Activated naive CD4-positive, alpha-beta T cell treated with anti-CD3 and anti-CD28 coated beads, Interleukin-2, amount 50 U/mL, for 72 hours (primary cell): Measurements from ENCODE around the gene DNAJB6. TPM values are rescaled to one million over a fixed set of nuclear protein-coding genes. Genes with fewer than 3 reads are reported as not detected.
A peak's percentile ranks its signal among the peaks of the same experiment; 100 is the strongest.
"Not testable (repeated sequence)": the region's sequence is repeated elsewhere in the genome, so short reads cannot be mapped to it uniquely, and the experiment has no call there.

Source experiments
- ATAC-seq, 2 donors: fragments of 150-1000 bp; cut with Tn5 transposase; 2 replicates each; pipeline ENCODE4 v1.10.0; 2021; ENCODE audit warnings: mild to moderate bottlenecking in 2 of 2, moderate library complexity in 2 of 2
- DNase-seq, 2 donors: peaks; one replicate each; pipeline ENCODE4 v3.0.0; 2021 to 2022; ENCODE audit warnings: low spot score in 2 of 2
- H3K27ac Mint-ChIP-seq, 2 donors: one replicate each; pipeline ENCODE4 v1.8.0; 2022; ENCODE audit warnings: mild to moderate bottlenecking in 2 of 2, mixed read lengths in 2 of 2
- H3K36me3 Mint-ChIP-seq, 2 donors: one replicate each; pipeline ENCODE4 v1.8.0; 2022; ENCODE audit warnings: mixed read lengths in 2 of 2
- H3K9me3 Mint-ChIP-seq, 2 donors: one replicate each; pipeline ENCODE4 v1.8.0; 2022; ENCODE audit warnings: mixed read lengths in 2 of 2
- total RNA-seq, 2 donors: library from RNA; stranded (reverse); gene quantifications; one replicate each; pipeline ENCODE4 v1.2.3, GENCODE V29; 2022

The DNAJB6 gene
- total RNA-seq, 2 donors from 2014 or later: 71.7 to 74.9 TPM

DNA sequence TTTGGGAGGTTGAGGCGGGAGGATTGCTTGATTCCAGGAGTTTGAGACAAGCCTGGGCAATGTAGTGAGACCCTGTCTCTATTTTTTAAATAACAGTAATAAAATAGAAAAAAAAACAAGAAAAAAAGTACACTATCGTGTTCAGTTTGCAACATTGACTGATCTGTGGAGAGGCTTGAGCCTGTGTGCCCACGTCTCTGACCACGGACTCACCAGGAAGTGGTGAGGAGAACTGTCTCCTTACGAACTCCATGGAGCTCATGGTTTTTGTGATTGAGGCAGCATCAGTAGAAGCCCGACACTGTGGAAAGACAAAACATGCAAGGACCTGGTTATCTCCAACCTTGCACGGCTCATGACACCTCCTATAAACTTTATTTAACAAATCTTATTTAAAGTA, 23.9 kb upstream of the DNAJB6 start:
- H3K9me3 Mint-ChIP-seq: no peaks in the 10 kb centered on the region
- no peak for DNase-seq
- no peak for ATAC-seq
- no peaks in the 10 kb centered on the region for H3K36me3 Mint-ChIP-seq
- no peak overlapping the region for H3K27ac Mint-ChIP-seq

DNA sequence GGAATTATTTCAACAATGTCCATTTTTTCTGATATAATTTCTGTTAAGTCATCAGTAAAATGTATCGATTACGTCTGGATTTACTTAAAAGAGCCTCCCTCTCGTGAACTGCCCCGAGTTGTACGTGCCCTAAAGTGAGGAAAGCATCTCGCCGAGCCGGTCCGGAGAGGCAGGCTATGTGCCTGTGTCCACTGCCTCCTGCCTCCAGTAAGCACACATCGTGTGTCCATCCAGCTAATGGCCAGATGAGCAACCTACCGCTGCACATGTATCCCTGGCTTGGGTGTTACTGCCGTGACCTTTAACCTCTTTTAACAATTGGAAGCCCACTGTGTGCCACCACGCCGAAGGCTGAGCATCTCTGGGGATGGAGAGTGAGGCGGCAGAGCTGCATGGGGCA, 23.2 kb upstream of the DNAJB6 start:
- Mint-ChIP-seq H3K36me3 (no peaks in the 10 kb centered on the region), H3K27ac (no peak overlapping the region), H3K9me3 (no peaks in the 10 kb centered on the region)
- ATAC-seq (no peak), DNase-seq (no peak)

DNA sequence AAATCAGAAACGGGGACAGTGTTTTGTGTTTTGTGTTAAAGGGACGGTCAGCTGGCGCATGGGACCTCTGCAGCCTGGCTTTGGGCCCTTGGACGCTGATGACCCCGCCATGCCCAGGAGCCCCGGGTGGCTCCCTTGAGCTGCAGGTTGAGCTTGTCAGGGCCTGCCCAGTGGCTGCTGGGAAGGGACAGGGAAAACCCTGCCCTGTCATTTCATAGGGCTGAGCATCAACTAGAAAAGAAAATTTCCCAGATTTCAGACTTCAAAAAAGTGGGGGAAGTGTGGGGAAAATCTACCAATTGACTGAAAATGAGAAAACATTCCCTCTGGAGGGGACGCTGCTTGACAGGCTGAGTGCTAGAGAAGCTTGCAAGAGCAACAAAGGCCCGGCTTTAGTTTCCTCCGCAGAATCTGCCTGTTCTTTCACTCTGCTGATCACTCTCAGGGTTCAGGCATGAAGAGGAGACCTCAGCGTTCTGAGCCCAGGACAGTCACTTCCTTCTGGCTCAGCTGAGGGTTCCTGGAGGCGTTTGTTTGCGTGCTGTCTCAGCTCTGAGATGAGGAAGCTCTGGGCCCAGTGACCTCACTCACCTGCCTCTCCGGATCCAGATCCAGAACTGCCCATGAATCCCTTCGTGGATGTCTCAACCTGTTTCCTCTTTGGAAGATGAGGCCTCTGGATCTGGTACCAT, 18.6 kb upstream of the DNAJB6 start:
- Mint-ChIP-seq H3K9me3 (no peaks in the 10 kb centered on the region), H3K27ac (peak overlapping the region; percentile 54 to 90), H3K36me3 (no peaks in the 10 kb centered on the region)
- ATAC-seq (peak; percentile 92 to 97), DNase-seq (peak in 1 of 2 donors; percentile 14)

DNA sequence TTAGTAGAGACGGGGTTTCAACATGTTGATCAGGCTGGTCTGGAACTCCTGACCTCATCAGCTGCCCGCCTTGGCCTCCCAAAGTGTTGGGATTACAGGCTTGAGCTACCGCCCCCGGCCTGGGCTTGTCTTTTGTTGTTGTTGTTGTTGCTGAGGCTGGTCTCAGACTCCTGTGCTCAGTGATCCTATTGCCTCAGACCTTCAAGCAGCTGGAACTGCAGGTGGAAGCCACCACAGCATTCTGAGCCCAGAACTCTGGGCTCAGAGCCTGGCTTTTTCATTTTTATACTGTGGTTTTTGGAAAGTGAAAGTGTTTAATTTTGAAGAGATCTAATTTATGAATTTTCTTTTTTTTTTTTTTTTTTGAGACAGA, 16.2 kb upstream of the DNAJB6 start:
- Mint-ChIP-seq H3K36me3 (no peaks in the 10 kb centered on the region), H3K27ac (peak overlapping the region in 1 of 2 donors; percentile 29), H3K9me3 (no peaks in the 10 kb centered on the region)
- ATAC-seq (no peak), DNase-seq (no peak)

DNA sequence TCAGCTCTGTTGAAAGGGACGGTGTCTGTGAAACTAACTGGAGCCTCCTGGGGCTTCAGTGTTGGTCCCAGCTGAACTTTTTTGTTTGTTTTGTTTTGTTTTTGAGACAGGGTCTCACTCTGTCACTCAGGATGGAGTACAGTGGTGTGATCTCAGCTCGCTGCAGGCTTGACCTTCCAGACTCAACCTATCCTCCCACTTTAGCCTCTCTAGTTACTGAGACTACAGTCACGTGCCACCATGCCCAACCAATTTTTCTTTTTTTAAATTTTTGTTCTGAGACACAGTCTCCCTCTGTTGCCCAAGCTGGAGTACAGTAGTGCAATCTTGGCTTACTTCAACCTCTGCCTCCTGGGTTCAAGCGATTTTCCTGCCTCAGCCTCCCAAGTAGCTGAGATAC, 13.4 kb upstream of the DNAJB6 start:
- no peak for DNase-seq
- Mint-ChIP-seq H3K36me3 (no peaks in the 10 kb centered on the region), H3K9me3 (no peaks in the 10 kb centered on the region), H3K27ac (no peak overlapping the region)
- ATAC-seq: no peak

DNA sequence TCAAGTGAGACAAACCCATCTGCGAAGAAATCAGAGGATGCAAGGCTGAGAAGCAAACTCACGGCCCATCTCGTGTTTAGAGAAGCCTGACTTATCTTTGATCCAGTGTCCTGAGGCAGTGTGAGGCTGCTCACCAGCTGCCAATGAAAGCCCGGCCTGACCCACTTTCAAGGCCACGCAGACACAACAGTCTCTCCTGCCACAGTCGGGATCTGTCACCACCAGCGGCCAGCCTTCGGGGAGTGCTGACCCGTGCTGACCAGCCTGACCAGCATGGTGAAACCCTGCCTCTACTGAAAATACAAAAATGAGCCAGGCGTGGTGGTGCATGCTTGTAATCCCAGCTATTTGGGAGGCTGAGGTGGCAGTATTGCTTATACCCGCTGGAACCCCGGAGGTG, 7.4 kb upstream of the DNAJB6 start:
- ATAC-seq (no peak), DNase-seq (no peak)
- no peak overlapping the region for H3K27ac Mint-ChIP-seq
- no peaks in the 10 kb centered on the region for H3K36me3 Mint-ChIP-seq
- no peaks in the 10 kb centered on the region for H3K9me3 Mint-ChIP-seq

DNA sequence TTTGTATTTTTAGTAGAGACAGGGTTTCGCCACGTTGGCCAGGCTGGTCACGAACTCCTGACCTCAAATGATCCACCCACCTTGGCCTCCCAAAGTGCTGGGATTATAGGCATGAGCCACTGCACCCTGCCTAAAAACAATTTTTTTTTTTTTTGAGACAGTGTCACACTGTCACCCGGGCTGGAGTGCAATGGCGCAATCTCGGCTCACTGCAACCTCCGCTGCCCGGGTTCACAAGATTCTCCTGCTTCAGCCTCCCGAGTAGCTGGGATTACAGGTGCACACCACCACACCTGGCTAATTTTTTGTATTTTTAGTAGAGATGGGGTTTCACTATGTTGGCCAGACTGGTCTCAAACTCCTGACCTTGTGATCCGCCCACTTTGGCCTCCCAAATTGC, 6.2 kb upstream of the DNAJB6 start:
- DNase-seq, H3K36me3 Mint-ChIP-seq, ATAC-seq, H3K27ac Mint-ChIP-seq, H3K9me3 Mint-ChIP-seq: not testable (repeated sequence)

DNA sequence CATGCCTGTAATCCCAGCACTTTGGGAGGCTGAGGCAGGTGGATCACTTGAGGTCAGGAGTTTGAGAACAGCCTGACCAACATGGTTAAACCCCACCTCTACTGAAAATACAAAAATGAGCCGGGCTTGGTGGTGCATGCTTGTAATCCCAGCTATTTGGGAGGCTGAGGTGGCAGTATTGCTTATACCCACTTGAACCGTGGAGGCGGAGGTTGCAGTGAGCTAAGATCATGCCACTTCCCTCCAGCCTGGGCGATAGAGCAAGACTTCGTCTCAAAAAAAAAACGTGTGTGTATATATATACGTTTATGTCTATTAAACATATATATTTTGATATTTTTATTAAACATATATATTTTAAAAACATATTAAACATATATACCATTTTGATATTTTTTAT, 5.8 kb upstream of the DNAJB6 start:
- not testable (repeated sequence) for DNase-seq, H3K27ac Mint-ChIP-seq, ATAC-seq, H3K36me3 Mint-ChIP-seq, H3K9me3 Mint-ChIP-seq

DNA sequence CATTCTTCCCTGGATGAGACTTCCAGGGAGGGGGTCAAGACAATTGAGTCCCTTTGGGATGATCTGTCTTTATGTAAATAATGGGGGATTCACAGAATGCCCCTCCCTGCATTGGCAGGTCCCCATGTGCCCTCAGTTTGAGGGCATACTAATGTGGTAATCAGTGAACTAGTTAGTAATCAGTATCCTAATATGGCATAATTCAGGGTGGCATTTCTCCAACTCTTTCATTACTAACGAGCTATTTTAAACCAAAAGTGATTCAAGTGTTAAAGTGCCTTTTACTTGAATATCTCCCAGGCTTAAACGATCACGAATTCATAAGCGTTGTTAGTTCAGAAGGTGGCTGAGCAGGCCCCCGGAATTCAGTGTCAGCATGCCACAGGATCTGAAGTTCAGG, 1.6 kb upstream of the DNAJB6 start:
- Mint-ChIP-seq H3K36me3 (peaks cover 13 to 19% of the 10 kb centered on the region in 2 donors), H3K9me3 (no peaks in the 10 kb centered on the region), H3K27ac (peak overlapping the region in 1 of 2 donors; percentile 98)
- DNase-seq (no peak), ATAC-seq (no peak)

DNA sequence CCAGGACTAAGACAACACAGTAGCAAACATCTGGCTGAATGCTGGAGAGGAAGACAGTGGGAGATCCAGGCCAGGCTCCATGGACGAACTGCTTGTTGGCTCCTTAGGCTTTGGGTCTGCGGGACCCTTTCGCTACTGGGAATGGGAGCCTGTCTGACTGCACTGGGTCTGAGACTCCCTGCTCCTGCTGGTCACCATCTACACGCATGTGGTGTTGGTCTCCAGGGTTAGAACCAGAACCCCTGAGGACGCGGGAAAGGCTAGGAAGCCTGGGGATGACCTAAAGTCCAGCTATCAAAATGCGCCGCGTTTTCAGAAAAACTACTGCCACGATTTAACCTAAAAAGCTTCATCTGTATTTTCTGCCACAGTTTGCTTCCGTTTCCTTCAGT, 817 bp upstream of the DNAJB6 start:
- no peak for ATAC-seq

DNA sequence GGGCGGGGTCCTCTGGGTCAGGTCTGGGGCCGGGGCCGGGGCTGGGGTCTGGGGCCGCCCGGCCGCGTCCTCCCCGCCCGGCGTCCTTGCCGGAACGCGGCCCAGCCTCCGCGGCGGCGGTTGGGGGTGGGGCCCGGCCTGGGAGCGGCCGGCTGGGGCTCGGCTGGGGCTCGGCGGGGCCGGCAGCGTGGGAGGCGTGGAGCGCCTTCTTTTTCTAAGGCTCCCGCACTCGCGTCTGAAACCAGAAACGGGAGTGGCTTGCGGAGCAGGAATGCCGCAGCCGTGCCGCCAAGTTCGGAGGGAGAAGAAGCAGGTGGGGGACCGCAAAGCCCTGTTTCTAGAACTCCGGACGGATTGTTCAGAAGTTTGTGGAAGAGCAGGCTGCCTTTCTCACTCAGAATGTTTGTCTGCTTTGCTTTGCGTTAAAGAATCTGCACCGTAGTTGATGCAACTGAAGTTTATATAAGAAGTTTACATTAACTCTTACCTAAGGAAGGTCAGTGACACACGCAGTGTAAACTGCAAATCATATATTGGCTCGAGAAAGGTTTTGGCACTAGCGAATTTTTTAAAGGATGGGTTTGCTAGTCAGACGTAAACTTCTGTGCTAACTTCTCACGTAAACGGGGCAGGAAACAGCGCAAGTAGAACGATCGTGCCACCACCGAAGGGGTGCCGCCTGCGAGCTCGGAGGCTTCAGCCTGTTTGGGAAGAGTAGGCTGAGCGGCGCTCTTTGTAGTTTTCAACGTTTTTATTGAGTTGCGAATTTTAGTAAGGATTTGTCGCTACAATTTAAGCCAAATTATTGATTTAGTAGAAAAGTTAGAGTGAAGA, 729 bp downstream of the DNAJB6 start:
- Mint-ChIP-seq H3K9me3 (no peaks in the 10 kb centered on the region), H3K36me3 (peaks cover 15 to 21% of the 10 kb centered on the region in 2 donors), H3K27ac (peak overlapping the region; percentile 96 to 98)
- DNase-seq (peak; percentile 71 to 78), ATAC-seq (peak; percentile 71 to 76)

More for the DNA sequence above, 817 bp upstream of the DNAJB6 start:
- H3K9me3 Mint-ChIP-seq: no peaks in the 10 kb centered on the region
- peaks cover 15 to 21% of the 10 kb centered on the region in 2 donors for H3K36me3 Mint-ChIP-seq
- peak overlapping the region; percentile 55 to 98 for H3K27ac Mint-ChIP-seq
- no peak for DNase-seq

DNA sequence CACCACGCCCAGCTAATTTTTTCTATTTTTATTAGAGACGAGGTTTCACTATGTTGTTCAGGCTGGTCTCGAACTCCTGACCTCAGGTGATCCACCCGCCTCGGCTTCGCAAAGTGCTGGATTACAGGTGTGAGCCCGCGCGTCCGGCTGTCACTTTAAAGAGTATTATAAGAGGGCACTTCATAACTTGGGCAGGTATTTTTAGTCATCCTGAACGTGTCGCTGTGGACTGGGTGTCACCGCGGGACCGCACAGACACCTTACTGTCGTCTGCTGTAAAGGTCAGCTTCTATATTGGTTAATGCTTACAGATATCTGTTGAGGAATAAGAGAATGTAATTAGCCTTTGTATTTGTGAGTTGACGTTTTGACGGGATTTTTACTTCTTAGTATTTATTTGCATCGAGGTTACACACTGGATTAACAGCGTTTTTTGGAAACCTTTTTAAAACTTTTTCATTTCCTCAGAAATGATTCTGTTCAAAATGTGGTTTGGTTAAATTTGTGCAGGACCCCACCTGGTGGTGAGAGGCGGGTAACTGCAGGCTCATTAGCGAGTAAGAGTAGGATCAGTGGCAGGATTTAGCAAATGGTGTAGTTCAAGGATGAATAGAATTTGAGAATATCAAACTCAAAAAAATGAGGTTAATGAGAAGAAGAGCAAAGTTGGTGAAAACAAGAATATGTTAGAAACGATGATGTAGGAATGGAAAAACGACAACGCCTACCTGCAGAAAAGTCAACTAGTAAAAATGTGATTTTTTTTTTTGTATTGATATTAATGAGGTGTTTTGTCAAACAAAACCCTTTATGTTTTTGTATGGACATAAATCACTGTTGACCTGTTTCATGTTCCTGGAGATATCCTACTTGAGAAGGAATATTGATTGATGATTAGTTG, 3.2 kb downstream of the DNAJB6 start:
- peak in 1 of 2 donors; percentile 70 for DNase-seq
- peaks cover 15 to 21% of the 10 kb centered on the region in 2 donors for H3K36me3 Mint-ChIP-seq
- no peak for ATAC-seq
- H3K27ac Mint-ChIP-seq: peak overlapping the region; percentile 31 to 85
- H3K9me3 Mint-ChIP-seq: no peaks in the 10 kb centered on the region

DNA sequence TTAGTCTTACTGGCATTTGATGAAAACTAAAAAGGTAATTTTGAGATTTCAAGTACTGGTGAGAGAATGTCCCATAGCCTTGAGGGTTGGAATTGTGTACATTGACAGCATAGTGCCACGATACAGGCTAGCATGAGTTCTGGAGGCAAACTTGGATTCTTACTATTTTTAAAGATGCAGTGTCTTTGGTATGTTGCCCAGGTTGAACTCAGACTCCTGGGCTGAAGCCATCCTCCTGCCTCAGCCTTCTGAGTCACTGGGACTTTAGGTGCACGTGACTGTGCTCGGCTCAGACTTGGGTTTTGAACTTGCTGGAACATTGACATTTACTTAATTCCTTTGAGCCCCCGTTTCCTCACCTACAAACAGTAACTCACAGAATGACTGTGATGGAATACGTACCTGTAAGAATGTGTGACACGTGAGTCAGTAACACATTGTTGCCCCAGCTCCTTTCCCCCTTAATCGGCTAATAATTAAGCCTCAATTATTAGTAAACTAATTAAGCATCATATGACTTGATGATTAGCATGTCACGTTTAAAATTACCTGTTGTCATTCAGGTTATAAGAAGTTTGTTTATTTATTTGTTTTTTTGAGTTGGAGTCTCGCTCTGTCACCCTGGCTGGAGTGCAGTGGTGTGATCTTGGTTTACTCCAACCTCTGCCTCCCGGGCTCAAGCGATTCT, 10.6 kb downstream of the DNAJB6 start:
- DNase-seq (no peak), ATAC-seq (peak; percentile 78 to 96)
- no peaks in the 10 kb centered on the region for H3K9me3 Mint-ChIP-seq
- H3K27ac Mint-ChIP-seq: peak overlapping the region; percentile 56 to 79
- H3K36me3 Mint-ChIP-seq: no peaks in the 10 kb centered on the region

DNA sequence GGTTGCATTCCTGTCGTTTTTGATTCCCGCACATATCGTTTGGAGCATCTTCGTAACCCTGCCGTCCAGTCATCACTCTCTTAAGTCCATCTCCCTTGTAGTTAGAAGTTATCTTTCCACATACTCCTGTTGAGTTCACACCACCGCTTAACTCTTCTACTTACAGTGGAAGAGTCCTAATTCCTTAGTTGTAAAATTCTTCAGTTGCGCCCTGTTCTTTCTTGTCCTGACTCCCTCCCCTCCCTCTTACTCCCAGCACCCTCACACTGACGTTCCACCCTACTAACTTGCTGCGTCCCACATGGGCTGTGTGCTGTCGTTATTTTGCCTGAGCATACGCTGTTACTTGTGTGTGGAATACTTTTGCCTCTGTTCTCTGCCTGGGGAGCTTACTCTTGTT, 11.7 kb downstream of the DNAJB6 start:
- no peak overlapping the region for H3K27ac Mint-ChIP-seq
- DNase-seq: no peak
- no peaks in the 10 kb centered on the region for H3K9me3 Mint-ChIP-seq
- no peak for ATAC-seq
- no peaks in the 10 kb centered on the region for H3K36me3 Mint-ChIP-seq

DNA sequence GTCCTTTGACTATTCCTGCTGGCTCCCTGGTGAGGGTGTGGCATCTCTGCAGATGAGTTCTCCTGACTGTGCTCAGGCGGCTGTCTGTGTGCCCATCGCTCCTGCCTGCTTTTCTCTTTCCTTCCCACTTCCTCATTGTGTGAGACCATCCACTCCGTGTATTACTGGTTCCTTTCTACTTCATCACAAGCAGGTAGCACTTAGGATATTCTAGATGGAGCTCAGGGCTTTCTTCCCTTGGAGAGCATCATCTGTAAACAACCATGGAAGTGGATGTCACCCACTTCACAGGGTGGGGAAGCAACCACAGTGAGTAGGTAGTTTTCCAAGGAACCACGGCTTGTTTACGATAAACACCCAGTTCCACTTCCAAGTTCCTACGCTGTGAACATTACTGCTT, 15.7 kb downstream of the DNAJB6 start:
- Mint-ChIP-seq H3K9me3 (no peaks in the 10 kb centered on the region), H3K27ac (peak overlapping the region; percentile 73 to 81), H3K36me3 (no peaks in the 10 kb centered on the region)
- ATAC-seq (peak in 1 of 2 donors; percentile 12), DNase-seq (no peak)

DNA sequence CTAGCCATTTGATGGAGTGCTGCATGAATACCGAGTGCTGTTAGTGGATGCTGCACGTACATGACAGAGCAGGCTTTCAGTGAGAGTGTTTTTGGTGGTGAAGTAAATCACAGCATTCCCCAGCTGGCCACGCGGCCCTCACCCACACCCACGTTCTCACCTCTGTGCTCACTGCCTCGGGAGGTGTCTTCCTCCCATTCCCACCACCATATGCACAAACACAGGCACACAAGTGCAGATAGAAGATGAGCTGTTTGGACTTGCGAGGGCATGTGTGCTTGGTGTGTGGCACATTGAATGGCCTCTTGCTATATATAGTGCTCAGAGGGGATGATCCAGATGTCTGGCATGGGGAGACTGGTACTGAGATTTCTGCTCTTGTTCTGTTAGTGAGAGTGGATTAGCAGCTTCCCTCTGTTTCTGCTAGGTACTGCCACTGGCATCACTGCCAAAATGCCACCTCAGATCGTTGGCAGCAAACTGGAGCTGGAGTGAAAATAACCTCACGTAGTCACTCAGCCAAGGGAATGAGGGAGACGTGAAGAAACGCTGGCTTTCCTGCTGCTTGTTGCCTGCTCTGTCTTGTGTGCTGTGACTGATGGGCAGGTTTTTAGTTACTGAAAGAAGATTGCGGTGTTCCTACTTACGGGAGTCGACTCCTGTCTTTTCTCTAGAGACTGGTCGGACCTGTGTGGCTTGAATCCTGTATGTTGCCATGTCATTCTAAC, 19.1 kb downstream of the DNAJB6 start:
- peaks cover 0 to 6% of the 10 kb centered on the region in 2 donors for H3K36me3 Mint-ChIP-seq
- H3K27ac Mint-ChIP-seq: peak overlapping the region; percentile 55 to 77
- peak in 1 of 2 donors; percentile 21 for ATAC-seq
- H3K9me3 Mint-ChIP-seq: no peaks in the 10 kb centered on the region
- DNase-seq: no peak
